CD4-positive, alpha-beta T cell treated with Interleukin-4 for 4 hours (primary cell): ENCODE results near the gene SNRNP200.
A peak's percentile ranks its signal among the peaks of the same experiment; 100 is the strongest.

ENCODE experiments used
- DNase-seq: peaks from one replicate; pipeline ENCODE4 v3.0.0-alpha.2; 2020

The SNRNP200 gene

DNA sequence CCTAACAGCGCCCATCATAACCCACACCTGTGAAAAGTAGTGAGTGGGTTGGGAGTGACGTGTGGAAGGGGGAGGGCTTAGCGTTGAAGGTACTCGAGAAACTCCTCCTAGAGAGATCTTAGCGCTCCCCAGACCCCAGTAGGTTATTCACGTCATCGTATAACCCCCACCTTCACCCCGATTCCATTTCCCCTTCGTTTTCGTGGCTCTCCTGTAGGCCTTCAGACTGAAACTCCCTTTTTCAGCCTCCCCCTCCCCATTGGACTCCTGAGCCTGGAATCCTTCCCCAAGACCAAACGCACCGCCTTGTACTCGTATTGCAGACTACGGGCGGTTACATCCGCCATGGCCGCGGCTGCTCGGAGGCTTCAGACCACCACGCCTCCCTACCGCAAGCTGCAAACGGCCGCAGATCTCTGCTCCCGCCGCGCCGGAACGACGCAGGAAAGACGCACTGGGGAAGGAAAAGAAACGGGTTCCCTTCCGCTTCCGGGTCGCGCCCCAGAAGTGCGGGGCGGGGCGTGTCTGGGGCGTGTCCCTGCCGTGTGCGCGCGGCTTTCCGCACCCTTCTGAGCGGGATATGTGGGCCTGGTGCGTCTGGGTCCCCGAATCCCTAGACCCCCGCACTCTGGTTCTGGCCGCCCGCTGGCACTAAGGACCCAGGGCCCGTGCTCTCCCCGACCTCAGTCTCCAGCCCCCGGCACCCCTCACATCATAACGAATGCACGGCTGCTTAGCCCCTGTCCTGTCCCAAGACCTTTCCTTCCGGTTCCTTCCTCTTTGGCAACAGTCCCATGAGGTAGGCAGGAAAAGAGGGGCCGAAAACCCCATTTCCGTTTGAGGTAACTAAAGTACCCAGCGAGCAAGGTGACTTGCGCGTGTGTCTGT is at the start of gene SNRNP200:
Gene SNRNP200 (minus strand): TSS at position 456 of the 888 bp plus-strand sequence. CDS start 109 bp downstream, at position 347.
- DNase-seq: peak; percentile 87

- no peak for DNase-seq
Observed at GRCh38 chr2:96354492-96354891, 49.1 kb upstream of the SNRNP200 start.

GRCh38 chr2:96353606-96354101 is 48.3 kb upstream of the SNRNP200 start:
- no peak for DNase-seq

GRCh38 chr2:96353032-96353561 is 47.8 kb upstream of the SNRNP200 start:
- no peak for DNase-seq

- DNase-seq: no peak
Observed at GRCh38 chr2:96347395-96347794, 42.0 kb upstream of the SNRNP200 start.

- DNase-seq: no peak
Observed at GRCh38 chr2:96345868-96346462, 40.6 kb upstream of the SNRNP200 start.

DNA sequence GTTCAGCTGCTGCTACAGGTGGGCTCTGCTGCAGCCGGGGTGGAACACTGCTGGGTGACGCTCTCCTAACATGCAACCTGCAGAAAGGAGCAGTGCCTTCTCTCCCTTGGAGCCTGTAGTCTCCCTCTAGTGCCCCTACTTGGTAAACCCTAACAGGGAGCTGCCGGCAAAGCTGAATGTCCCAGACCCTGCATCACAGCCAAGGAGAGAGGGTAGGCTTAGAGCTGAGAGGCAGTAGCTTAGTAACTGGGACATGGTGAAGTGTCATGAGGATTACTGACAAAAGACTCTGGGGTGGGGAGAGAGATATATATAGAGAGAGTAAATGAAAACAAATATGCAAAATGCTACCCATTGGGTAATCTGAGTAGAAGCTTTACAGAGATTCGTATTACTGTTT is 40.1 kb upstream of the SNRNP200 start:
- DNase-seq: peak; percentile 47

- peak; percentile 89 for DNase-seq
Observed at GRCh38 chr2:96344011-96344410, 38.7 kb upstream of the SNRNP200 start.

- peak; percentile 88 for DNase-seq
Observed at GRCh38 chr2:96342085-96342484, 36.7 kb upstream of the SNRNP200 start.

DNA sequence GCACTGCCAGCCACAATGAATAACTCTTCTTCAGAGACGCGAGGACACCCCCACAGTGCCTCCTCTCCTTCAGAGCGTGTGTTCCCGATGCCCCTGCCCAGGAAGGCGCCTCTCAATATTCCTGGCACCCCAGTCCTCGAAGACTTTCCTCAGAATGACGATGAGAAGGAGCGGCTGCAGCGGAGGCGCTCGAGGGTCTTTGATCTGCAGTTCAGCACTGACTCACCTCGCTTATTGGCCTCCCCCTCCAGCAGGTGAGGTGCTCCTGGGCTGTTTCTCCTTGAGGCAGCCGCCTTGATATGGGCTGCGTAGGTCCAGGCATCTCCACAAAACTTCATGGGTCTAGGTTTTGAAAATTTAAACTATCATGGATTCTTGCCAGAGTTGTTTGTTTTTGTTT is 36.3 kb upstream of the SNRNP200 start:
- DNase-seq: peak; percentile 29

- DNase-seq: no peak
Observed at GRCh38 chr2:96340493-96341414, 35.4 kb upstream of the SNRNP200 start.

GRCh38 chr2:96336873-96337272 is 31.5 kb upstream of the SNRNP200 start:
- no peak for DNase-seq

DNA sequence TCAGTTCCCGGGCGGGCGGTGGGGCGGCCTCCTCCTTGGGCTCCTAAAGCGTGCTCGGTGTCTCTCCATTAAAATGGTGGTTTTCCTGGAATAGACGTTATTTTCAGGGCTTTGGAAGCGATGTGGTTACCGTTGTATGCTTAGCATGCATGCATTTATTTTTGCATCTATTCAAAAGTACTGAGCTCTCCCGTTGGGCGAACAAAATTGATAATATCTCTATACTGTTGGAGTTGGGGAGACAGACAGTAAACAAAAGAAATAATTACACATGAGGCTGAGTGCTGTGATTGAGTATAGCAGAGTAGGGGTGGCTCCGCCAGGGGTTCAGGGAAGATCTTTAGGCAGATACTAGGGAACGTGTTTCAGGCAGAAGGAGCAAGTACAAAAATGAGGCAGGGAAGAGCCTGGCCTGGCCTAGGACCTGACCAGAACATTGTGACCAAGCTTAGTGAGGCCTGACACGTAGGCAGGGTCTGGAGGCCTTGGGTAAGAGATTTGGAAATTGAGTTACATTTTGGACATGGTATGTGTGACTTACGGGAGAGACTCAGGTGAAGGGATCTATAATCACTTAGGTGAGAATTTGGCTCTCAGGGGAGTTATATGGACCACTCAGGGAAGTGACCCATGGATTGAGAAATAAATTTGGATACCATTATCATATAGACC is 30.9 kb upstream of the SNRNP200 start:
- no peak for DNase-seq

GRCh38 chr2:96333708-96334107 is 28.4 kb upstream of the SNRNP200 start:
- DNase-seq: no peak

DNA sequence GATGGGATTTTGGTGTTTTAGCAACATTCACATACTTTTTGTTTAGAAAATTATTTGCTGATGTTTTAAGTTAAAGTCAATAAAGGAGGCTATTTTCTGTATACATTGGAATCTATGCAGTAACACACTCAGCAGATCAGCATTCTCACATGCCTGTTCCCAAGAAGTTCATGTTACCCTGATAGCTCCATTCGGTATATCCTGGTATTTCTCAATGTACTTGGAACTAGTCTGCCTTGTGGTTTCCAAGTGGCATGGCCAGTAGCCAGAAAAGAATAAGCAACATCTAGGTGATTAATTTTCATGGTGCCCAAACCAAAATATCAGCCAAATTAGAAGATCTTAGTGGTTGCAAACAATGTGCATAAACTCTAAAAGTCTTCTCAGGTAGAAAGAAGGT is 25.1 kb upstream of the SNRNP200 start:
- DNase-seq: no peak

GRCh38 chr2:96329874-96330273 is 24.5 kb upstream of the SNRNP200 start:
- DNase-seq: no peak

DNA sequence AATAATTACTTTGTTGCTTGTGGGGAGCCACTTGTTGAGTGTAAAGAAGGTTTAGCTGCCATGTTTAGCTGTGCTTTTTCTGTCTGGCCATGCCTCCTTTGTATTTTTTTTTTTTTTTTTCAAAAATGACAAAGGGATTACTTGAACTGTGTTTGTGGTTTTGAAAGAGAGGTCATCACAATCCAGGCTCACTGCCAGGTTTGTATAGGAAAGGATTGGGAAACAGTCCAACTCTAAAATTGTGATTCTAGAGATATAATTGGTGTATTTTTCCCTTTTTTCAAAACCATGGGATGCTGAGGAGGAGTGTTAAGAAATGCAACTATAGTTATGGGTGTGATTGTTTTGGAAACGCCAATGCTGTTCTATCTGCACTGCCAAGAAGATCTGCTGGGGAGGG is 24.1 kb upstream of the SNRNP200 start:
- no peak for DNase-seq

DNA sequence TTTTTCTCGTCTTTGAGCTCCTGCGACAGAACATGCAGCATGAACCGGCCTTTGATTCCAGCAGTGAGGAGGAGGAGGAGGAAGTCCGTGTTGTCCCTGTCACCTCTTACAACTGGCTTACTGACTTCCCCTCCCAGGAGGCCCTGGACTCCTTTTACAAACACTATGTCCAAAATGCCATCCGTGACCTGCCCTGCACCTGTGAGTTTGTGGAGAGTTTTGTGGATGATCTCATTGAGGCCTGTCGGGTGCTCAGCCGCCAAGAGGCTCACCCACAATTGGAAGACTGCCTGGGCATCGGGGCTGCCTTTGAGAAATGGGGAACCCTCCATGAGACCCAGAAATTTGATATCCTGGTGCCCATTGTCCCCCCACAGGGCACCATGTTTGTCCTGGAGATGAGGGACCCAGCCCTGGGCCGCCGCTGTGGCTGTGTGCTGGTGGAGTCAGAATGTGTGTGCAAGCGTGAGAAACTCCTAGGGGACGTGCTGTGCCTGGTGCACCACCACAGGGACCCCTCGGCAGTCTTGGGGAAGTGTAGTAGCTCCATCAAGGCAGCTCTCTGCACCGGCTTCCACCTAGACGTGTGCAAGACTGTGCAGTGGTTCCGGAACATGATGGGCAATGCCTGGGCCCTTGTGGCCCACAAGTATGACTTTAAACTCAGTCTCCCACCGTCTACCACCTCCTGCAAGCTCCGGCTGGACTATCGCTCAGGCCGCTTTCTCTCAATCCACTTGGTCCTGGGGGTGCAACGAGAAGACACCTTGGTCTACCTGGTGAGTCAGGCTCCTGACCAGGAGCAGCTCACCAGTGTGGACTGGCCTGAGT is 21.9 kb upstream of the SNRNP200 start:
- no peak for DNase-seq

DNA sequence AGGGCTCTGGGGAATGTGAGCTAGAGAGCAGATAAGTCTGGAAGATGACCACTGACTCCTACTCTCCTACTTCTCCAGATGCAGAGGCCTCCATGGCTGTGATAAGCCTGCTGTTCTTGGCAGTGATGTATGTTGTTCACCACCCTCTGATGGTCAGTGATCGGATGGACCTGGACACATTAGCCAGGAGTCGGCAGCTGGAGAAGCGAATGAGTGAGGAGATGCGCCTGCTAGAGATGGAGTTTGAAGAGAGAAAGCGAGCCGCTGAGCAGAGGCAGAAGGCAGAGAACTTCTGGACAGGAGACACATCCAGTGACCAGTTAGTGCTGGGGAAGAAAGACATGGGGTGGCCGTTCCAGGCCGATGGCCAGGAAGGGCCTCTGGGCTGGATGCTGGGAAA is 21.2 kb upstream of the SNRNP200 start:
- no peak for DNase-seq

DNA sequence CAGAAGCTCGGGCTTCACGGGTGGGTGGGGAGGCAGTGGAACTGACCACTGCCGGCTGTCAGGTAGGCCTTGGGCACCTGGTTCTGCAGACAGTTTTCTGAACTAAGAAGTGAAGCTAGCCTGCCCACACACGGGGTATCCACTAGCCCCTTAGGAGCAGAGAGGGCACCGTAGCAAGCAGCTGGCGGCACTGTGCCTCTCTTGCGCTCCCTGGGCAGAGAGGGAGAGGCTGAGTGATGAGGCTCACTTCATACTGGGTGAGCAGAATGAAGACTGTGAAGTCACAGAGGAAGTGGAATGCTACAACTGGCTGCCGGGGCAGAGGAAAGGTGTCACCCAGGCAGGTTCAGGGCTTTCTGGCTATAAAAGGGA is 20.5 kb upstream of the SNRNP200 start:
- peak; percentile 71 for DNase-seq
